CD4-positive, alpha-beta T cell treated with Interleukin-12 subunit alpha and Interleukin-12 subunit beta, for 1 hour (primary cell): ENCODE data around the gene PDGFB.

ENCODE experiments used
- DNase-seq: peaks from one replicate; pipeline ENCODE4 v3.0.0-alpha.2; 2020

The PDGFB gene

DNA sequence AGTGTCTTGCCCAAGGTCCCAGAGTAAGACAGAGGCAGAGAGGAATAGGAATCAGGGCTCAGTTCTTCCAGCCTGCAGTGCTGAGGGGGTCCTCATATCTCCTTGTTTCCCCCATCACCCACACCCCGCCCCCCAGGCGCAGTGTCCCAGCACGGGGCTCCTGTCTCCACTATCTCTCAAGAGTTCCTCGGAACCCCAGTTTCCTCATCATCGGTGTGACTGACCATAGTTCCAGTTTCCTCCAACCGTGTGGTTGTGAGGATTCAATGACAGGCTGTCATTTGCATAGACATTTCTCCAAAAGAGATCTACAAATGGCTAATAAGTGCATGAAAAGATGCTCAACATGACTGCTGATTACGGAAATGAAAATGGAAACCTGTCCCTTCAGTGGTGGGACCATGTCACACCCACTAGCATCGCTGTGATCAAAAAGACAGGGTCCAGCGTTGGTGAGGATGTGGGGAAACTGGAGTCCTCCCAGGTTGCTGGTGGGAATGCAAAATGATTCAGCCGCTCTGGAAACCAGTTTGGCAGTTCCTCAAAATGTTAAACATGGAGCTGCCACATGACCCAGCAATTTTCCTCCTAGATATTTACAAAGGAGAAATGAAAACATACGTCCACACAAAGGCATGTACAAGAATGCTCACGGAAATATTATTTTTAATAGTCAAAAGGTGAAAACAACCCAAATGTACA is 31.8 kb upstream of the PDGFB start:
- no peak for DNase-seq

DNA sequence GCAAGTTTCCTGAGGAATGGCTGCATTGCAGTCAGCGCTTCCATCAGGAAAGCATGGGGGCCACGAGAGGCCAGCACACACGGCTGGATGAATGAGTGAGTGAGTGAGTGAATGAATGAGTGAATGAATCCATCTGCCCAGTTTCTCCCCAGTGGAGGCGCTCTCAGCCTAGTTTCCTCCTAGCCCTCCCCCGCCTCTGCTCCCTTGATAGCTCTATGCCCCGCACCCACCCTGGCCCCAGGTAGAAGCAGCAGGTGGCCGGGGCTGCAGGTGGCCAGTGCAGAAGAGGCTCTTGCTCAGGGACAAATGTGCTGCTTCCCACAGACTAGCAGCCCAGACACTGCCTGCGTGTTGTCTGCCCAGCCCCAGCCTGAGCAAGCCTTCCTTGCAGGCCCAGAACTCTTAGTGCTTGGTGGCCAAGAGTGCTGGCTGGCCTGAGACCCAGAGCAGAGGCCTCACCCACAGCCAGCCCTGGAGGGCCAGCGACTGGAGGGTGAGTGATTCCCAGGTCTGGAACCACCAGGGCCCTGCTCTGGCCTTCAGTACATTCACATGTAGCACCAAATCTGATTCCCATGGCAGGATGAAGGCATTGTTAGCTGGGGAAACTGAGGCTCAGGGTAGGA is 31.1 kb upstream of the PDGFB start:
- no peak for DNase-seq

- no peak for DNase-seq
Measured at GRCh38 chr22:39273950-39274887, 29.4 kb upstream of the PDGFB start.

DNA sequence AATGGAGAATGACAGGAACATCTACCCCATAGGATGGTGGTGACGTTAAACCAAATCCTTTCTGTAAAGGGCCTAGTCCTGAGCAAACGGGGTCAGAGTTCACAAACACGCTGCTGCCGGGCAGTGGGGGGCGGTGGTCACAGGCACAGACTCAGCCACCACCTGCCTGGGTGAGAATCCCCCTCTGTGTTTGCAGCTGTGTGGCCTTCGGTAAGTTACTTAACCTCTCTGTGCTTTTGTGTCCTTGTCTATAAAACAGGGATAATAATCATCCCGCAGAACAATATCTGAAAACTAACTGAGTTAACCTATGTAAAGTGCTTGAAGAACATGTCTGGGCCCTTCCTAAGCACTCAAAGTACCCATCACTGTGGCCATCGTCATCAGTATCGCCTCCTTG is 26.0 kb upstream of the PDGFB start:
- DNase-seq = no peak

GRCh38 chr22:39270280-39270679 is 25.5 kb upstream of the PDGFB start:
- no peak for DNase-seq

DNA sequence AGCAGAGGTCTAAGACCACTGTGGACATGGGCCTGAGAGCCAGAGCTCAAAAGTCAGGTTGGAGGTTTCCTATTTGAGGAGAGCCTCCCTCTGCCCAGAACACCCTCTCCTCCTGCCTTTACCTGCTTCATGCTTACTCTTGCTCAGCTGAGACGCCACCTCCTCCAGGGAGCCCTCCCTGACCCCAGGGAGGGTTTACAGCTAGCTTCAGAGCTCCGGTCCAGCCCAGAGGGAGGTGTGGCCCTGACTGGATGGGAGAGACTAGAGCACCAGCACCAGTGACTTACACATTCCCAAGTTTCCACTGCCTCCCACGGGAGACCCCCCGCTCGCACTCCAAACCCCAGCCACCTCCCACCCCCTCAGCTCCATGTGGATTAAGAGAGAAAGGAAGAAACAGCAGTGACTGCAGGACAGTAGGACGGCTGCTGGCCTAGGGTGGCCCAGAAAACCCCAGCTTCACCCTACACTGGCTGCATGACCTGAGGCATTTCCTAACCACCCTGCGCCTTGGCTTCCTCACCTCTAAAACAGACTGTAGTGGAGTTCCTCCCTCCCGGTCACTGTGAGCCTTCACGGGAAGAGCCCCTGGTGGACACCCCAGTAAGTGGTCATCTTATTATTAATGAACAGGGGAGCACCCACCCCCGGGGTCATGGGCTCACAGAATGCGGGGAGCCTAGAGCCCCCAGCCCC is 24.5 kb upstream of the PDGFB start:
- no peak for DNase-seq

- no peak for DNase-seq
Measured at GRCh38 chr22:39268645-39269044, 23.9 kb upstream of the PDGFB start.

DNA sequence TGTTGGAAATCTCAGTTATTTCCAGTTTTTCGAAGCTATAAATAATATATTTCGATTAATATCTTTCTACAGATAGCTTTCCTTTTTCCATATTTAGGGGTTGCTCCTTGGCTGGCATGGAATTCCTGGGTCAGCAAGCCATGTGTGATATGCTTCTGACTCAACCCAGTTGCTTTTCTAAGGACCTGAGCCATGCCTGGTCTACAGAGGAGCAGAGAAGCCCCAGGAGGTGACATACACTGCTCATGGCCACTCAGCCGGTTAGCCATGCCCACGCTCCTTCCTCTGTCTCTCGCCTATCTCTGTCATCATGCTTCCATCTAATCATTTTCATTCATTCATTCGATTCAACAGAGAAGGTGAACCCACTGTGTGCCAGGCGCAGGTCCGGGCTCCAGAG is 23.2 kb upstream of the PDGFB start:
- DNase-seq = no peak

- no peak for DNase-seq
Measured at GRCh38 chr22:39266398-39267030, 21.7 kb upstream of the PDGFB start.

- no peak for DNase-seq
Measured at GRCh38 chr22:39265143-39265886, 20.5 kb upstream of the PDGFB start.

- DNase-seq = peak; percentile 19
Measured at GRCh38 chr22:39264349-39265038, 19.7 kb upstream of the PDGFB start.

GRCh38 chr22:39263626-39264348 is 19.0 kb upstream of the PDGFB start:
- DNase-seq = no peak

- no peak for DNase-seq
Measured at GRCh38 chr22:39259666-39260065, 14.9 kb upstream of the PDGFB start.

- no peak for DNase-seq
Measured at GRCh38 chr22:39257901-39258475, 13.2 kb upstream of the PDGFB start.

DNA sequence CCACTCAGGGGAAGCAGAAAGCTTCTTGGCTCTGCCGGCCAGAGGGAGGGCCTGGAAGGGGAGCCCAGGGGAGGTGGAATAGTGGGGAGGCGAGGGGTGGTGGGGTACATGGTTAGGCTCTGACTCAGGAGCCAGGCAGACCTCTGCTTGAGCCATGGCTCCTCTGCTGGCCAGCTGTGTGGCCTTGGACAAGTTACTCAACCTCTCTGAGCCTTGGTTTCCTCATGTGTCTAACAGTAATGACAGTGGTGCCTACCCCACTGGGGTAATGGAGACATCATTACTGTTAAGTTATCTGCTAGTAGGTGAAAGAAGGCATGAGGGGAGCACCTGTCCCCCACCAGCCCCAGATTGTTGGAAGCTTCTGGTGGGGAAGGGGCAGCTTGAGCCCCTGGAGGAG is 12.2 kb upstream of the PDGFB start:
- no peak for DNase-seq

GRCh38 chr22:39256186-39256552 is 11.4 kb upstream of the PDGFB start:
- DNase-seq = no peak

GRCh38 chr22:39255449-39256185 is 10.8 kb upstream of the PDGFB start:
- no peak for DNase-seq

DNA sequence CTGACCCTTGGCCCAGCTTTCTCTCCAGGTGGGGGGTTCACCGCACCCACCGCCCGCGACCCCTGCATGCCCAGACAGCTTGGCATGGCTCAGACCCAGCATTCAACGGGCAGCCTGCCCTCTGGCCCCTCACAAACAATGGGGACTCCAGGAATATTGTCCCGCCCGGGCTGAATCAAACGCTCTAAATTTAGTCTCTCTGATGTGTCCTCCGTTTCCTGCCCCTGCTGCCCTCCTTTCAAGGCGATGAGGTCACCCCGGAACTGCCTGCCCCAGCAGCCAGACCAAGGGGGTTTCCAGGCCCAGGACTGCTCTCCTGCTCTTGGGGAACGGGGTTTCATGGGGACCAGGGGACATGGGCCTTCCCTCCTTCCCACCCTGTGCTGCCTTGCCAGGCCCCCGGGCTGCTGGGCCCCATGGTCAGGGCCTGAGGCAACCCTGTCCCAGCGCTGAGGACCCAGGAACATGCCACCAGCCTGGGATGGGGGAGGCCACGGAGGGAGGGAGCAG is 10.1 kb upstream of the PDGFB start:
- peak; percentile 58 for DNase-seq

GRCh38 chr22:39254122-39254521 is 9.3 kb upstream of the PDGFB start:
- DNase-seq = no peak
